Mesodermal cell (in vitro differentiated cells): ENCODE results near the gene TRIM24.
"Not testable (repeated sequence)": the region's sequence is repeated elsewhere in the genome, so short reads cannot be mapped to it uniquely, and the experiment has no call there.

ENCODE experiments used
- H3K27ac ChIP-seq: 2 replicates; pipeline ENCODE4 v1.7.0; 2013; ENCODE audit warnings: mild to moderate bottlenecking, low read depth, low read length, moderate library complexity; ENCODE audit not compliant: severe bottlenecking
- H3K36me3 ChIP-seq: 2 replicates; pipeline ENCODE4 v1.7.1; 2013; ENCODE audit warnings: mild to moderate bottlenecking, low read length, moderate library complexity; ENCODE audit not compliant: control insufficient read depth, insufficient read depth
- H3K4me1 ChIP-seq: one replicate; pipeline ENCODE4 v1.7.1; 2013; ENCODE audit warnings: mild to moderate bottlenecking, low read length; ENCODE audit not compliant: insufficient read depth, control insufficient read depth, poor library complexity, severe bottlenecking
- H3K4me3 ChIP-seq: 2 replicates; pipeline ENCODE4 v1.7.0; 2013; ENCODE audit warnings: low read length, control low read depth, mild to moderate bottlenecking; ENCODE audit not compliant: insufficient read depth, poor library complexity, severe bottlenecking; ENCODE audit errors: extremely low read depth
- H3K9me3 ChIP-seq: 2 replicates; pipeline ENCODE4 v1.7.1; 2013; ENCODE audit warnings: mild to moderate bottlenecking, low read length, moderate library complexity; ENCODE audit not compliant: control insufficient read depth
- WGBS, 2 experiments: methylation state at CpG; one replicate each; pipeline ENCODE4 v1.1.5; 2013; ENCODE audit warnings: missing lambda C conversion rate in 2 of 2; ENCODE audit not compliant: insufficient coverage in 2 of 2; 5-methylcytosine and 5-hydroxymethylcytosine counted together

TRIM24 gene

DNA sequence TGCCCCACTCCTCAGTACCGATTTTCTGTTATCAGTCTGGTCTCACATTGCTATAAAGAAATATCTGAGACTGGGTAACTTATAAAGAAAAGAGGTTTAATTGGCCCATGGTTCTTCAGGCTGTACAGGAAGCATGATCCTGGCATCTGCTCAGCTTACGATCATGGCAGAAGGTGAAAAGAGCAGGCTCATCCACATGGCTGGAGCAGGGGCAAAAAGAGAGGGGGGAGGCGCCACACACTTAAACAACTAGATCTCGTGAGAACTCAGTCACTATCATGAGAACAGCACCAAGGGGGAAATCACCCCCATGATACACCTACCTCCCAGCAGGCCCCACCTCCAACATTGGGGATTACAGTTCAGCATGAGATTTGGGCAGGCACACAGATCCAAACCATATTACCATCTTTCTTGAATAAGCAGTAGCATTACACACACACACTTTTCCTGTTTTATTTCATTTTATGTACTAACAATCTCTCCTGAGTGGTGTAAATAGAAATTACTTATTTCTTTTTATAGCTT, 53.3 kb downstream of the TRIM24 start:
- no peaks in the 10 kb centered on the region for H3K4me1 ChIP-seq
- peaks cover 90% of the 10 kb centered on the region for H3K36me3 ChIP-seq
- H3K27ac ChIP-seq, result no peak overlapping the region
- 90 to 94% methylated on average over 2 of the region's 4 CpGs for WGBS, 2 experiments
- no peak overlapping the region for H3K4me3 ChIP-seq
- peaks cover 14% of the 10 kb centered on the region for H3K9me3 ChIP-seq

DNA sequence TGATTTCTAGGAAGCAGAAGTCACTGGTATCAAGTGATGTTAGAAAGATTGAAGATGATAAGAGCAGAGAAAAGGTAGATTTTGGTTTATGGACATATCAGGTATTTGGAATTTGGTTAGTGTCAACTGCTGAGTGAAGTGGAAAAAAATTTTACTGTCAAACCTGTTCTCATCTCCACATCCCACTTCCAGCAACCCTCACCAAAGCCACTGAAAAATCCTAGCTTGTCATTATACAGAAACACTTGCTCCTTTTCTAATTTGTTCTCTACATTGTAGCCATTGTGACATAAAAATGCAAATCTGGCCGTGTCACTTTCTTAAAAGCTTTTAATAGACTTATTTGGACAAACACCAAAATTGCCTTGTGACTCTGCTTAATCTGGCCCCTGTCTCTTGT, 54.0 kb downstream of the TRIM24 start:
- no peak overlapping the region for H3K27ac ChIP-seq
- H3K36me3 ChIP-seq, result peaks cover 90% of the 10 kb centered on the region
- no peaks in the 10 kb centered on the region for H3K4me1 ChIP-seq
- H3K9me3 ChIP-seq, result peaks cover 14% of the 10 kb centered on the region
- H3K4me3 ChIP-seq, result no peak overlapping the region
- WGBS, 2 experiments, result 100% methylated on average over 1 of the region's 1 CpG

- Histone ChIP-seq H3K9me3 (peaks cover 14% of the 10 kb centered on the region), H3K4me1 (no peaks in the 10 kb centered on the region), H3K36me3 (peaks cover 91% of the 10 kb centered on the region), H3K27ac (no peak overlapping the region), H3K4me3 (no peak overlapping the region)
- 77 to 92% methylated on average over 2 to 3 of the region's 7 CpGs for WGBS, 2 experiments
Observed at GRCh38 chr7:138515001-138515528, 55.0 kb downstream of the TRIM24 start.

DNA sequence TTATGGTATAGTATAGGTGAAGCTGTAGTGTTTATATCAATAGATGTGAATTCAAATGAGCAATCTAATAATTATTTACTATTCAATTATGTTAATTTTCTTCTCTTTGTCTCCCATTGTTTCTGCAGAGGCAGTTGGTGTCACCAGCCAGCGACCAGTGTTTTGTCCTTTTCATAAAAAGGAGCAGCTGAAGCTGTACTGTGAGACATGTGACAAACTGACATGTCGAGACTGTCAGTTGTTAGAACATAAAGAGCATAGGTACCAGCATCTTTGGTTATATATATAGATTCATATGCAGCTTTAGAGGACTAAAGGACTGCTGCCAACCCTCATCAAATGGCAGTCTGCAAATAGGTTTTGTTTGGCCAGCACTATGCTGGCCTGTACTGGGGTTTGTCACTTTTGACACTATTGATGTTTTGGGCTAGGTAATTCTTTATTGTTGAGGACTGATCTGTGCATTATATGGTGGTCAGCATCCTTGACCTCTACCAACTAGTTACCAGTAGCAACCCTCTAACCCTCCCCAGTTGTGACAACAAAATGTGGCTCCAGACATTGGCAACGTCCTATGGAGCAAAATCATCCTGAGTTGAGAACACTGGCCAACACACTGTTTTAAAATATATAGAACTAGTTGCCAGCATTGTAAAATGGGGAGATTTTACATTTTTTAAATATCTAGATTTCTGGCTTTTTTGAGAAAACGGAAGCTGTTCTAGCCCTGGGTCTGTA, 59.2 kb downstream of the TRIM24 start:
- Histone ChIP-seq H3K4me3 (no peak overlapping the region), H3K36me3 (peaks cover 75% of the 10 kb centered on the region), H3K4me1 (no peaks in the 10 kb centered on the region), H3K27ac (no peak overlapping the region), H3K9me3 (no peaks in the 10 kb centered on the region)
- 86 to 100% methylated on average over 2 of the region's 4 CpGs for WGBS, 2 experiments

DNA sequence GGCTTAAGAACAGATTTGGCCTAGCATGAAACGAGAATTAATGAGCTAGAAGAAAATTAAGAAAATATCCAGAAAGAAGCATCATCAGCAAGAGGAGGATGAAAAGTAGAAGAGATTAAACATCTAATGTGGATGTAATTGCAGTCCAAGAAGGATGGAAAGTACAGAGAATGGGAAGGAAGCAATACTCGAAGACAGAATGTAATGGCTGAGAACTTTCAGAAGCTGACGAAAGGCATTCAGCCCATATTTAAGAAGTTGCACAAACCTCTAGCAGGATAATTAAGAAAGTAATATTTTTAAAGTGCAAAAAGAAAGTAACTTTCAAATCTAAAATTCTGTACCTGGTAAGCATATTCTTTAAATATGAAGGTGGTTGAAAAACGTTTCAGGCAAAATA, 60.7 kb downstream of the TRIM24 start:
- Histone ChIP-seq H3K27ac (no peak overlapping the region), H3K4me1 (no peaks in the 10 kb centered on the region), H3K4me3 (no peak overlapping the region), H3K9me3 (peaks cover 2% of the 10 kb centered on the region), H3K36me3 (peaks cover 67% of the 10 kb centered on the region)
- WGBS, 2 experiments, result 83 to 92% methylated on average over 2 of the region's 4 CpGs

DNA sequence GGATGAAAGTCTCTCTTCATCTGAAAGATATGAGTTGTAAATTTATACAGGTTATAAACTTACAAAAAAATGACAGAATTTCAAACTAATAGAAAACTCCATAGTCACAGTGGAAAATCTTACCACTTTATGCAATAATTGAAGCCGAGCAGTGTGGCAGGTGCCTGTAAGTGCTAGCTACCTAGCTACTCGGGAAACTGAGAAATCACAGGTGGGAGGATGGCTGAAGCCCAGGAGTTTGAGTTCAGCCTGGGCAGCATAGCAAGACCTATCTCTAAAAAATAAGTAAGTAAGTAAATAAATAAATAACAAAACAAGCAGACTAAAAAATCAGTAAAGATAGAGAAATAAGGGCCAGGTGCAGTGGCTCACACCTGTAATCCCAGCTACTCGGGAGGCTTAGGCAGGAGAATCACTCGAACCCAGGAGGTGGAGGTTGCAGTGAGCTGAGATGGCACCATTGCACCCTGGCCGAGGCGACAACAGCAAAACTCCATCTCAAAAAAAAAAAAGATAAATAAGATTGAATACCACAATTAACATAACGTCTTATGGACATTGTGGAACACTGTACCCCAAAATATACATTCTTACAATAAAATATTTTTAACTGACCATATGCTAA, 61.9 kb downstream of the TRIM24 start:
- WGBS, 2 experiments, result 81 to 100% methylated on average over 1 to 3 of the region's 7 CpGs
- H3K9me3 ChIP-seq, result peaks cover 11% of the 10 kb centered on the region
- peaks cover 66% of the 10 kb centered on the region for H3K36me3 ChIP-seq
- H3K4me1 ChIP-seq, result no peaks in the 10 kb centered on the region
- no peak overlapping the region for H3K4me3 ChIP-seq
- H3K27ac ChIP-seq, result no peak overlapping the region

- WGBS, 2 experiments, result no CpG with 5 or more reads among the region's 2 CpGs
- H3K4me1 ChIP-seq, result no peaks in the 10 kb centered on the region
- H3K9me3 ChIP-seq, result peaks cover 22% of the 10 kb centered on the region
- no peak overlapping the region for H3K4me3 ChIP-seq
- H3K27ac ChIP-seq, result no peak overlapping the region
- peaks cover 66% of the 10 kb centered on the region for H3K36me3 ChIP-seq
Observed at GRCh38 chr7:138524259-138524658, 64.2 kb downstream of the TRIM24 start.

GRCh38 chr7:138525757-138526156, 65.7 kb downstream of the TRIM24 start:
- Histone ChIP-seq H3K36me3 (peaks cover 65% of the 10 kb centered on the region), H3K9me3 (peaks cover 22% of the 10 kb centered on the region), H3K4me1 (no peaks in the 10 kb centered on the region), H3K4me3 (no peak overlapping the region), H3K27ac (no peak overlapping the region)
- WGBS, 2 experiments, result 100% methylated on average over 1 of the region's 3 CpGs

DNA sequence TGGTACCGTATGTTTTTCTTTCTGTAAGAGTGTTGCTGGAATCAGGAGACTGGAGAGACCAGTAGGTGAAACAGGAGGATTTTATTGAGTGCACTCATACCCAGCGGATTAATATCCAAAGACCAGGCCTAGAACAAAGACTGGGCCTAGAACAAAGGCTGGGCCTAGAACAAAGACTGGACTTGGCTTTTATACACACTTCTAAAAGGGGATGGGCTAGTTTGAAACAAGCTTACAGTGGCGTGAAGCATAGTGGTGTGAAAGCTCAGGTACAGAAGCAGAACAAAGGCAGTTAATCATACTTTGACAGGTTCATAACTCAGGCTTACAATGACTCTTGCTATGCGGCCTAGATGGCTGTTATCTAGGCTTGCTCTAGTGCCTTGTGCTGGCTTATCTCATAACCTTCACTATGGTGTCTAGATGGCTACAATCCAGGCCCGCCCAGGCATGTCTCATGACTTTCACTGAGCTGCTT, 67.7 kb downstream of the TRIM24 start:
- peaks cover 22% of the 10 kb centered on the region for H3K9me3 ChIP-seq
- peaks cover 60% of the 10 kb centered on the region for H3K36me3 ChIP-seq
- H3K4me3 ChIP-seq, result no peak overlapping the region
- no peak overlapping the region for H3K27ac ChIP-seq
- no peaks in the 10 kb centered on the region for H3K4me1 ChIP-seq
- WGBS, 2 experiments, result 90 to 97% methylated on average over 3 of the region's 5 CpGs

GRCh38 chr7:138536833-138537232, 76.8 kb downstream of the TRIM24 start:
- H3K4me1 ChIP-seq, H3K4me3 ChIP-seq, H3K9me3 ChIP-seq, H3K27ac ChIP-seq: not testable (repeated sequence)
- 95 to 99% methylated on average over 10 to 14 of the region's 20 CpGs for WGBS, 2 experiments
- H3K36me3 ChIP-seq, result peaks cover 61% of the 10 kb centered on the region

DNA sequence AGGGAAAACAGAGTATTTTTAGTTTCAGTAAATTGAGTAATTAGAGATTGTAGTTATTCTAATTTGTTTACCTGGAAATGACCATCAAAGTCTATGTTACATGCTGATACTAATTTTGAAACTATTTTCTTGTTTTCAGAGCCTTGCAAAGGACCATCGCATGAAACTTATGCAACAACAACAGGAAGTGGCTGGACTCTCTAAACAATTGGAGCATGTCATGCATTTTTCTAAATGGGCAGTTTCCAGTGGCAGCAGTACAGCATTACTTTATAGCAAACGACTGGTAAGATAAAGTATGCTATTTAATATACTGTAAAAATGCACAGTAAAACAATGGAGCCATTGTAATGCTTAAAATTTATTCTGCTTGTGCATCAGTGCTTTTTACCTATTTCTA, 78.5 kb downstream of the TRIM24 start:
- Histone ChIP-seq H3K27ac (no peak overlapping the region), H3K4me1 (no peaks in the 10 kb centered on the region), H3K4me3 (no peak overlapping the region), H3K9me3 (no peaks in the 10 kb centered on the region), H3K36me3 (peaks cover 68% of the 10 kb centered on the region)
- WGBS, 2 experiments, result 90% methylated on average over 1 of the region's 2 CpGs
